ENCODE data around the gene TPD52L2. TPM values are rescaled to one million over a fixed set of nuclear protein-coding genes. Genes with fewer than 3 reads are reported as not detected.

The TPD52L2 gene
- total RNA-seq, 1 experiment from 2014 or later: 189 TPM

- in situ Hi-C loops (cut with HindIII; ENCODE audit: low pct_unique_long_range_greater_than_20kb, low sequenced_read_pairs): no loop called here
- DNase-seq (ENCODE audit: low read depth): no peak
Observed at GRCh38 chr20:63833776-63834490, 31.1 kb upstream of the TPD52L2 start.

- DNase-seq (ENCODE audit: low read depth): no peak
- in situ Hi-C loops (cut with HindIII; ENCODE audit: low pct_unique_long_range_greater_than_20kb, low sequenced_read_pairs): no loop called here
Observed at GRCh38 chr20:63834491-63834880, 30.6 kb upstream of the TPD52L2 start.

GRCh38 chr20:63835021-63835858 lies 29.8 kb upstream of the TPD52L2 start:
- in situ Hi-C loops (cut with HindIII; ENCODE audit: low pct_unique_long_range_greater_than_20kb, low sequenced_read_pairs): no loop called here

GRCh38 chr20:63836458-63837344 lies 28.4 kb upstream of the TPD52L2 start:
- in situ Hi-C loops (cut with HindIII; ENCODE audit: low pct_unique_long_range_greater_than_20kb, low sequenced_read_pairs): no loop called here
- DNase-seq (ENCODE audit: low read depth): no peak

More at GRCh38 chr20:63835021-63835858, 29.8 kb upstream of the TPD52L2 start:
- DNase-seq (ENCODE audit: low read depth): peak; percentile 99

GRCh38 chr20:63837479-63837878 lies 27.6 kb upstream of the TPD52L2 start:
- in situ Hi-C loops (cut with HindIII; ENCODE audit: low pct_unique_long_range_greater_than_20kb, low sequenced_read_pairs): no loop called here
- DNase-seq (ENCODE audit: low read depth): no peak

GRCh38 chr20:63839620-63840019 lies 25.4 kb upstream of the TPD52L2 start:
- in situ Hi-C loops (cut with HindIII; ENCODE audit: low pct_unique_long_range_greater_than_20kb, low sequenced_read_pairs): no loop called here
- no peak for DNase-seq (ENCODE audit: low read depth)

GRCh38 chr20:63840405-63840828 lies 24.7 kb upstream of the TPD52L2 start:
- in situ Hi-C loops (cut with HindIII; ENCODE audit: low pct_unique_long_range_greater_than_20kb, low sequenced_read_pairs): no loop called here
- no peak for DNase-seq (ENCODE audit: low read depth)

- in situ Hi-C loops (cut with HindIII; ENCODE audit: low pct_unique_long_range_greater_than_20kb, low sequenced_read_pairs): no loop called here
- no peak for DNase-seq (ENCODE audit: low read depth)
Observed at GRCh38 chr20:63842258-63842657, 22.8 kb upstream of the TPD52L2 start.

- DNase-seq (ENCODE audit: low read depth): no peak
- in situ Hi-C loops (cut with HindIII; ENCODE audit: low pct_unique_long_range_greater_than_20kb, low sequenced_read_pairs): no loop called here
Observed at GRCh38 chr20:63843222-63843621, 21.8 kb upstream of the TPD52L2 start.

GRCh38 chr20:63843778-63844177 lies 21.3 kb upstream of the TPD52L2 start:
- no peak for DNase-seq (ENCODE audit: low read depth)
- in situ Hi-C loops (cut with HindIII; ENCODE audit: low pct_unique_long_range_greater_than_20kb, low sequenced_read_pairs): no loop called here

GRCh38 chr20:63844511-63844991 lies 20.5 kb upstream of the TPD52L2 start:
- in situ Hi-C loops (cut with HindIII; ENCODE audit: low pct_unique_long_range_greater_than_20kb, low sequenced_read_pairs): no loop called here
- DNase-seq (ENCODE audit: low read depth): no peak

GRCh38 chr20:63846128-63846771 lies 18.8 kb upstream of the TPD52L2 start:
- DNase-seq (ENCODE audit: low read depth): no peak
- in situ Hi-C loops (cut with HindIII; ENCODE audit: low pct_unique_long_range_greater_than_20kb, low sequenced_read_pairs): no loop called here

- in situ Hi-C loops (cut with HindIII; ENCODE audit: low pct_unique_long_range_greater_than_20kb, low sequenced_read_pairs): no loop called here
Observed at GRCh38 chr20:63846888-63847236, 18.2 kb upstream of the TPD52L2 start.

GRCh38 chr20:63847237-63848002 lies 17.6 kb upstream of the TPD52L2 start:
- DNase-seq (ENCODE audit: low read depth): no peak
- in situ Hi-C loops (cut with HindIII; ENCODE audit: low pct_unique_long_range_greater_than_20kb, low sequenced_read_pairs): no loop called here

More at GRCh38 chr20:63846888-63847236, 18.2 kb upstream of the TPD52L2 start:
- DNase-seq (ENCODE audit: low read depth): no peak

- in situ Hi-C loops (cut with HindIII; ENCODE audit: low pct_unique_long_range_greater_than_20kb, low sequenced_read_pairs): no loop called here
- DNase-seq (ENCODE audit: low read depth): no peak
Observed at GRCh38 chr20:63848003-63848911, 16.8 kb upstream of the TPD52L2 start.

GRCh38 chr20:63850689-63851547 lies 14.2 kb upstream of the TPD52L2 start:
- in situ Hi-C loops (cut with HindIII; ENCODE audit: low pct_unique_long_range_greater_than_20kb, low sequenced_read_pairs): no loop called here
- DNase-seq (ENCODE audit: low read depth): no peak

Data from Caki2 (cell line).